H9 (cell line): Measurements from ENCODE around the gene SGSM2. TPM values are rescaled to one million over a fixed set of nuclear protein-coding genes. Genes with fewer than 3 reads are reported as not detected.

Experiments used
- DNase-seq: peaks from one replicate; pipeline ENCODE4 v3.0.0-alpha.2; 2017
- H2AFZ ChIP-seq: one replicate; pipeline ENCODE4 v1.6.1; 2013; ENCODE audit warnings: mild to moderate bottlenecking, low read length, control low read depth, moderate library complexity
- H2AK5ac ChIP-seq: 2 replicates; pipeline ENCODE4 v1.6.1; 2013; ENCODE audit warnings: low read length, control low read depth, mixed read lengths; ENCODE audit not compliant: insufficient read length
- H2BK120ac ChIP-seq: one replicate; pipeline ENCODE4 v1.6.1; 2013; ENCODE audit warnings: low read depth, mild to moderate bottlenecking, low read length, control low read depth, inconsistent platforms; ENCODE audit not compliant: poor library complexity, severe bottlenecking
- H2BK12ac ChIP-seq: 2 replicates; pipeline ENCODE4 v1.6.1; 2013; ENCODE audit warnings: low read length, control low read depth, mixed read lengths, low read depth; ENCODE audit not compliant: insufficient read length
- H2BK15ac ChIP-seq: 2 replicates; pipeline ENCODE4 v1.6.1; 2013; ENCODE audit warnings: low read depth, low read length, control low read depth
- H2BK20ac ChIP-seq: one replicate; pipeline ENCODE4 v1.6.1; 2013; ENCODE audit warnings: low read depth, mild to moderate bottlenecking, low read length, control low read depth, inconsistent platforms; ENCODE audit not compliant: poor library complexity, severe bottlenecking
- H2BK5ac ChIP-seq: 2 replicates; pipeline ENCODE4 v1.6.1; 2013; ENCODE audit warnings: low read length, control low read depth, mixed read lengths; ENCODE audit not compliant: insufficient read length
- H3K14ac ChIP-seq: 2 replicates; pipeline ENCODE4 v1.6.1; 2013; ENCODE audit warnings: low read length, control low read depth; ENCODE audit not compliant: insufficient read depth
- H3K18ac ChIP-seq: 2 replicates; pipeline ENCODE4 v1.6.1; 2013; ENCODE audit warnings: low read depth, mild to moderate bottlenecking, mixed read lengths, low read length, control low read depth; ENCODE audit not compliant: insufficient read length
- H3K23ac ChIP-seq: 2 replicates; pipeline ENCODE4 v1.6.1; 2013; ENCODE audit warnings: low read length, control low read depth, mixed read lengths, low read depth; ENCODE audit not compliant: insufficient read length
- H3K23me2 ChIP-seq: 2 replicates; pipeline ENCODE4 v1.6.1; 2013; ENCODE audit warnings: low read depth, mild to moderate bottlenecking, mixed read lengths, low read length, control low read depth; ENCODE audit not compliant: insufficient read length, poor library complexity, severe bottlenecking
- H3K27ac ChIP-seq: 2 replicates; pipeline ENCODE4 v1.5.1; 2013; ENCODE audit warnings: low read length, control low read depth, mixed read lengths, low read depth; ENCODE audit not compliant: insufficient read length
- H3K27me3 ChIP-seq: 2 replicates; pipeline ENCODE4 v1.6.1; 2013; ENCODE audit warnings: low read length, control low read depth, inconsistent platforms; ENCODE audit not compliant: insufficient read depth
- H3K4ac ChIP-seq: 2 replicates; pipeline ENCODE4 v1.6.1; 2013; ENCODE audit warnings: low read depth, mild to moderate bottlenecking, control low read depth, inconsistent platforms, low read length, moderate library complexity
- H3K4me1 ChIP-seq: 2 replicates; pipeline ENCODE4 v1.6.1; 2013; ENCODE audit warnings: low read length, control low read depth, inconsistent platforms; ENCODE audit not compliant: insufficient read depth
- H3K4me2 ChIP-seq: 2 replicates; pipeline ENCODE4 v1.6.1; 2013; ENCODE audit warnings: low read length, control low read depth, mixed read lengths; ENCODE audit not compliant: insufficient read length, insufficient read depth
- H3K56ac ChIP-seq: 2 replicates; pipeline ENCODE4 v1.6.1; 2013; ENCODE audit warnings: low read depth, mild to moderate bottlenecking, mixed read lengths, low read length, control low read depth; ENCODE audit not compliant: insufficient read length
- H3K79me1 ChIP-seq: 2 replicates; pipeline ENCODE4 v1.6.1; 2013; ENCODE audit warnings: low read depth, mild to moderate bottlenecking, moderate library complexity, low read length, control low read depth, inconsistent platforms; ENCODE audit not compliant: insufficient read depth, poor library complexity, severe bottlenecking
- H3K79me2 ChIP-seq: 2 replicates; pipeline ENCODE4 v1.6.1; 2013; ENCODE audit warnings: low read length, control low read depth, inconsistent platforms; ENCODE audit not compliant: insufficient read depth
- H3K9ac ChIP-seq: 2 replicates; pipeline ENCODE4 v1.6.1; 2013; ENCODE audit warnings: low read length, control low read depth, mixed read lengths; ENCODE audit not compliant: insufficient read length; ENCODE audit errors: extremely low read depth
- H3K9me3 ChIP-seq: one replicate; pipeline ENCODE4 v1.6.1; 2013; ENCODE audit warnings: low read depth, low read length, inconsistent platforms; ENCODE audit not compliant: control insufficient read depth
- H3T11ph ChIP-seq: one replicate; pipeline ENCODE4 v1.6.1; 2013; ENCODE audit warnings: mild to moderate bottlenecking, low read length, control low read depth, inconsistent platforms
- H4K20me1 ChIP-seq: one replicate; pipeline ENCODE4 v1.6.1; 2013; ENCODE audit not compliant: control insufficient read depth, insufficient read length, insufficient read depth
- H4K5ac ChIP-seq: 2 replicates; pipeline ENCODE4 v1.6.1; 2013; ENCODE audit warnings: low read depth, mild to moderate bottlenecking, mixed read lengths, low read length, control low read depth; ENCODE audit not compliant: insufficient read length
- H4K8ac ChIP-seq: replicated peaks from 2 replicates; pipeline ENCODE4 v1.6.1; 2013; ENCODE audit warnings: low read length, control low read depth, mixed read lengths, low read depth; ENCODE audit not compliant: insufficient read length
- H4K91ac ChIP-seq: 2 replicates; pipeline ENCODE4 v1.6.1; 2013; ENCODE audit warnings: low read depth, mild to moderate bottlenecking, moderate library complexity, mixed read lengths, low read length, control low read depth; ENCODE audit not compliant: insufficient read length
- H3K27ac Mint-ChIP-seq, 3 experiments: 2 replicates in 2 of 3; 3 replicates in 1 of 3; pipeline ENCODE4 v1.8.0; 2020 to 2021; ENCODE audit warnings: mixed read lengths in 3 of 3, mild to moderate bottlenecking in 1 of 3, moderate library complexity in 1 of 3
- H3K27me3 Mint-ChIP-seq: 2 replicates; pipeline ENCODE4 v1.8.0; 2021; ENCODE audit warnings: low read depth, mild to moderate bottlenecking, moderate library complexity, mixed read lengths
- H3K36me3 Mint-ChIP-seq, 3 experiments: 2 replicates in 2 of 3; 3 replicates in 1 of 3; pipeline ENCODE4 v1.8.0; 2020 to 2021; ENCODE audit warnings: low read depth in 3 of 3, mixed read lengths in 3 of 3; ENCODE audit not compliant: insufficient read depth in 1 of 3
- H3K4me1 Mint-ChIP-seq, 2 experiments: 2 replicates each; pipeline ENCODE4 v1.8.0; 2020; ENCODE audit warnings: mixed read lengths in 2 of 2
- H3K4me3 Mint-ChIP-seq, 2 experiments: 2 replicates in 1 of 2; 3 replicates in 1 of 2; pipeline ENCODE4 v1.8.0; 2020 to 2021; ENCODE audit warnings: mild to moderate bottlenecking in 2 of 2, mixed read lengths in 2 of 2, moderate library complexity in 1 of 2
- H3K9me3 Mint-ChIP-seq, 2 experiments: 2 replicates in 1 of 2; 3 replicates in 1 of 2; pipeline ENCODE4 v1.8.0; 2020; ENCODE audit warnings: mild to moderate bottlenecking in 2 of 2, mixed read lengths in 2 of 2, moderate library complexity in 1 of 2
- WGBS: extraction: QIAGEN DNeasy Blood & Tissue Kit; methylation state at CpG from one replicate; pipeline ENCODE4 v1.1.7; 2013; ENCODE audit warnings: missing lambda C conversion rate, low lambda C conversion rate, mixed read lengths; ENCODE audit not compliant: insufficient read length; ENCODE audit errors: extremely low coverage; 5-methylcytosine and 5-hydroxymethylcytosine counted together
- total RNA-seq: library from RNA; stranded (reverse); gene quantifications from 2 replicates; pipeline ENCODE4 v1.2.1, GENCODE V29; 2021
- TF ChIP-seq, protein P1 (sequence below): fragments of 200-600 bp; sonication (generic); conservative IDR thresholded peaks from 3 replicates; pipeline ENCODE4 v1.8.0; 2021; ENCODE audit warnings: antibody characterized with exemption, mild to moderate bottlenecking

The SGSM2 gene
- total RNA-seq, 1 experiment from 2014 or later: 45.6 TPM

DNA sequence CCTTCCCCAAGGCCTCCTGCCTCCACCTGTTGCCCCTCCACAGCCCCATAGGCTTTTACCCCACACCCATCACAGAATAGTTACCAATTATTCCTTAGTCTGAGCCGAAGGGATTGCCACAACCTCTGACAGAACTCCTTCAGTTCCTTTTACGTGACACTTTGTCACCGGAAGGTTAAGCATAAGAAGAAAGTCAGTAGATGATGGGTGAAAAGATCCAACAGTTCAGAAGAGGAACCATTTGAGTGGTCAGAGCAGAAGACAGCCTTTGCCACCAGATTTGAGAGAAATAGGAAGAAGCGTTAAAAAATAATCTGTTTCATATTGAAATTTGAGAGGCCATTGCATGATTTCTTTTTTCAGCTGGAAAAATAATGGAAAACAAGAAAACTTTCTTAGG lies 32.4 kb upstream of the SGSM2 start:
- Mint-ChIP-seq H3K9me3 (no peaks in the 10 kb centered on the region), H3K4me3 (peak overlapping the region; percentile 36 to 53), H3K4me1 (peaks cover 7 to 15% of the 10 kb centered on the region in 2 experiments; a peak in 3 of 4 replicates), H3K27ac (no peak overlapping the region), H3K27me3 (peaks cover 3% of the 10 kb centered on the region; the same call in 1 of the 2 replicates), H3K36me3 (peaks cover 9 to 22% (median 12%) of the 10 kb centered on the region in 3 experiments; a peak in 6 of 7 replicates)
- Histone ChIP-seq H3K23me2 (peaks cover 5% of the 10 kb centered on the region), H2AK5ac (no peak overlapping the region), H3K9me3 (no peaks in the 10 kb centered on the region), H3K4me1 (no peaks in the 10 kb centered on the region), H4K5ac (no peak overlapping the region), H3K14ac (no peak overlapping the region), H2BK5ac (no peak overlapping the region), H3K4me2 (no peak overlapping the region), H3T11ph (no peak overlapping the region), H2AFZ (no peak overlapping the region), H3K9ac (no peak overlapping the region), H2BK120ac (no peak overlapping the region), H3K27me3 (no peaks in the 10 kb centered on the region; the same call in 1 of the 2 replicates), H3K23ac (no peak overlapping the region), H2BK20ac (no peak overlapping the region), H4K20me1 (no peaks in the 10 kb centered on the region), H3K4ac (no peak overlapping the region), H3K79me1 (peaks cover 4% of the 10 kb centered on the region), H3K56ac (no peak overlapping the region), H4K91ac (no peak overlapping the region), H3K18ac (no peak overlapping the region), H2BK15ac (no peak overlapping the region), H3K27ac (no peak overlapping the region), H4K8ac (no peak overlapping the region), H2BK12ac (no peak overlapping the region), H3K79me2 (no peaks in the 10 kb centered on the region)
- no peak for DNase-seq
- TF ChIP-seq, protein P1, sequence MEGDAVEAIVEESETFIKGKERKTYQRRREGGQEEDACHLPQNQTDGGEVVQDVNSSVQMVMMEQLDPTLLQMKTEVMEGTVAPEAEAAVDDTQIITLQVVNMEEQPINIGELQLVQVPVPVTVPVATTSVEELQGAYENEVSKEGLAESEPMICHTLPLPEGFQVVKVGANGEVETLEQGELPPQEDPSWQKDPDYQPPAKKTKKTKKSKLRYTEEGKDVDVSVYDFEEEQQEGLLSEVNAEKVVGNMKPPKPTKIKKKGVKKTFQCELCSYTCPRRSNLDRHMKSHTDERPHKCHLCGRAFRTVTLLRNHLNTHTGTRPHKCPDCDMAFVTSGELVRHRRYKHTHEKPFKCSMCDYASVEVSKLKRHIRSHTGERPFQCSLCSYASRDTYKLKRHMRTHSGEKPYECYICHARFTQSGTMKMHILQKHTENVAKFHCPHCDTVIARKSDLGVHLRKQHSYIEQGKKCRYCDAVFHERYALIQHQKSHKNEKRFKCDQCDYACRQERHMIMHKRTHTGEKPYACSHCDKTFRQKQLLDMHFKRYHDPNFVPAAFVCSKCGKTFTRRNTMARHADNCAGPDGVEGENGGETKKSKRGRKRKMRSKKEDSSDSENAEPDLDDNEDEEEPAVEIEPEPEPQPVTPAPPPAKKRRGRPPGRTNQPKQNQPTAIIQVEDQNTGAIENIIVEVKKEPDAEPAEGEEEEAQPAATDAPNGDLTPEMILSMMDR: no peak
- WGBS: no CpG with 5 or more reads among the region's 4 CpGs
